NOMO-1 treated with DMSO at 0.1 percent for 48 hours (cell line): ENCODE results near the gene FAM168A.

ENCODE experiments used
- DNase-seq: peaks from one replicate; lab custom pipeline; 2025; ENCODE audit not compliant: unreplicated experiment; lab: John Stamatoyannopoulos, UW

Gene FAM168A

DNA sequence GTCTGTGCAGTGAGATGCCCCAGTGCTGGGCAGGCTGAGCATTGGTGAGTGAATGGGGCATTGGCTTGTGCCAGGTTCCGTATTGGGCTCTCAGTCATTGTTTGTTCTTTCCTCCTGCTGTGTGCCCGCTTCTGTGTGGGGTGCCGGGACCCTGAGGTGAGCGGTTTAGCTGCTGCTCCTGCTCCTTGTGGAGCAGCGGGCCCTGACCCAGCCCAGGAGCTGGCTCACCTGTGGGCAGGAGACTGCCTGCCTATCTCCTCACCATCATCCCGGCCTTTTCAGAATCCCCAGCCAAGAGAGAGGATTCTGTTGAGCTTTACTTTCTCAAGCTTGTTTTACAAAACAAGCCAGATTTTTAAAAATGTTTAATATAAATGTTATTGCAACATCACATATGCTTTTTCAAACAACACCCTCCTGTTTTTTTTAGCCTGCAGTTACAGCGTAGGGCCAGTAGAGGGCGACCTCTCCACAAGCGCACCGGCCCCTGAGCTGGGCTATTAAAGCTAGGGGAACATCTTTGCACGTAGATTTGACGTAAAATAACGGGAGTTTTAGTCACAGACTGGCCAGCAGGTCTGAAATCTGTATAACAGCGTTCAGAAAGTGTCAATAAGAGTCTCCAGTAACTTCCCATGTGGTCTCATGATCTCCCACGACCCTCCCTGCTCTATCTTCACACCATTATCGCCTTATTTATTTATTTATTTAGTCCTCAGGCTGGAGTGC, 246.8 kb downstream of the FAM168A start:
- DNase-seq, result peak; percentile 76
